Measurements from ENCODE around the gene ACCSL. TPM values are rescaled to one million over a fixed set of nuclear protein-coding genes. Genes with fewer than 3 reads are reported as not detected.
A peak's percentile ranks its signal among the peaks of the same experiment; 100 is the strongest.

ACCSL gene
- total and polyA plus RNA-seq, 12 donors = 0.06 TPM; not detected in 11

GRCh38 chr11:44029507-44029845, 18.3 kb upstream of the ACCSL start:
- WGBS, 4 donors = 90 to 100% (median 95%) methylated on average over 1 of the region's 1 CpG
- H3K36me3 ChIP-seq (replicated peaks in 1 of 2) = no peaks in the 10 kb centered on the region
- intact Hi-C loops (cut with DNase I) = no loop called here
- H3K4me1 ChIP-seq (replicated peaks in 1 of 2) = peaks cover 13 to 40% of the 10 kb centered on the region in 2 donors
- no peak for DNase-seq
- H3K27ac ChIP-seq = peak overlapping the region in 2 of 5 donors; percentile 54 to 93
- no peaks in the 10 kb centered on the region for H3K9me3 ChIP-seq (replicated peaks in 1 of 3)
- H3K4me3 ChIP-seq = no peak overlapping the region
- no peaks in the 10 kb centered on the region for H3K27me3 ChIP-seq
- TF ChIP-seq CTCF (IDR thresholded peaks at IDR 0.05) (no peak), POLR2A (IDR thresholded peaks at IDR 0.05) (no peak)

GRCh38 chr11:44029977-44030911, 17.5 kb upstream of the ACCSL start:
- peaks cover 13 to 40% of the 10 kb centered on the region in 2 donors for H3K4me1 ChIP-seq (replicated peaks in 1 of 2)
- TF ChIP-seq CTCF (IDR thresholded peaks at IDR 0.05) = no peak
- no peak for TF ChIP-seq POLR2A (IDR thresholded peaks at IDR 0.05)
- peak; percentile 77 to 93 (median 86) for DNase-seq
- intact Hi-C loops (cut with DNase I) = loop anchor here (5.0 to 10.0 kb wide), 2 partner anchors 43 to 85 kb away; partner anchors contain the start of gene C11orf96 (in 2 of the 2)
- no peak overlapping the region for H3K4me3 ChIP-seq
- no peaks in the 10 kb centered on the region for H3K27me3 ChIP-seq
- peak overlapping the region; percentile 76 to 93 (median 82) for H3K27ac ChIP-seq
- 15 to 34% (median 29%) methylated on average over 5 of the region's 5 CpGs for WGBS, 4 donors
- no peaks in the 10 kb centered on the region for H3K9me3 ChIP-seq (replicated peaks in 1 of 3)
- no peaks in the 10 kb centered on the region for H3K36me3 ChIP-seq (replicated peaks in 1 of 2)

DNA sequence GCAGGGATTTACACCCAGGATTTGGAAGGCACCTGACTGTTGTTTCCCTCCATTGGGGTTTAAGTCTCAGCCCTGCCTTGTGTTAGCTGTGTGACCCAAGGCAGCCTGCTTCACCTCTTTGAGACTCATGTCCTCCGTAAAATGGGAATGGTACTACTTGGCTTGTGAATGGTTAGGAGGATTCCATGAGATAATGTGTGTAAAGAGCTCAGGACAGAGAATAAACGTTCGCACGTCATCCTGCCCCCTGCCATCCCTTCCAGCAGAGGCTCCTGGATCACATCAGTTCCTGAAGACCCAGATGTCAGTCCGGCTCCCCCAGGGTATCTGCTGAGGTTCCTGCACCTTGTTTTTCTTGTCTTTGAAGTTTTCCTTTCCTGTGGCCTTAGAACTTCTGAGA, 16.8 kb upstream of the ACCSL start:
- no peak overlapping the region for H3K4me3 ChIP-seq
- DNase-seq = no peak
- no peaks in the 10 kb centered on the region for H3K36me3 ChIP-seq (replicated peaks in 1 of 2)
- no peaks in the 10 kb centered on the region for H3K9me3 ChIP-seq (replicated peaks in 1 of 3)
- peaks cover 13 to 40% of the 10 kb centered on the region in 2 donors for H3K4me1 ChIP-seq (replicated peaks in 1 of 2)
- no peaks in the 10 kb centered on the region for H3K27me3 ChIP-seq
- intact Hi-C loops (cut with DNase I) = loop anchor here (5.0 to 10.0 kb wide), 2 partner anchors 44 to 86 kb away; partner anchors contain the start of gene C11orf96 (in 2 of the 2)
- TF ChIP-seq CTCF (IDR thresholded peaks at IDR 0.05) = no peak
- H3K27ac ChIP-seq = peak overlapping the region in 4 of 5 donors; percentile 81 to 93 (median 87)
- 62 to 79% (median 68%) methylated on average over 5 of the region's 5 CpGs for WGBS, 4 donors

DNA sequence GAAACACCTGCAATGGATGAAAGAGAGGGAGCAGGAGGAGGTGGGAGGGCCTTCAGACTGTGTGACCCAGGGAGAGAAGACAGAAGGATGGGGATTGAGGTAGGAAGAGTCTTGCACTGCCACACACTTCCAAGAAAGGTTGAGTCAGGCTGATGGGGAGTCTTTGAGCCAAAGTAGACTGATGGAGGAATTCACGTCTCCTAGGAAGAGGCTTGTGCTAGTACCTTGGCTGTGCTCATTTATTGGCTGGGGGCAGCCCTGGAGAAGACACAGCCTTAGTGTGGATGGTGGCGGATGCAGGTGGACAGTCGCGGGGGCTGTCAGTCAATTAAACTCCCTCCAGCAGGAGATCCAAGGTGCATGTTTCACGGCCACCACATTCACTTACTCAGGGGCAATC, 16.2 kb upstream of the ACCSL start:
- TF ChIP-seq POLR2A (IDR thresholded peaks at IDR 0.05) = no peak
- no peak for TF ChIP-seq CTCF (IDR thresholded peaks at IDR 0.05)
- H3K36me3 ChIP-seq (replicated peaks in 1 of 2) = no peaks in the 10 kb centered on the region
- peaks cover 13 to 42% of the 10 kb centered on the region in 2 donors for H3K4me1 ChIP-seq (replicated peaks in 1 of 2)
- intact Hi-C loops (cut with DNase I) = loop anchor here (5.0 to 10.0 kb wide), 2 partner anchors 44 to 87 kb away; partner anchors contain the start of gene C11orf96 (in 2 of the 2)
- DNase-seq = no peak
- WGBS, 4 donors = 82 to 89% (median 87%) methylated on average over 5 of the region's 5 CpGs
- H3K27me3 ChIP-seq = no peaks in the 10 kb centered on the region
- no peak overlapping the region for H3K4me3 ChIP-seq
- no peaks in the 10 kb centered on the region for H3K9me3 ChIP-seq (replicated peaks in 1 of 3)
- peak overlapping the region in 3 of 5 donors; percentile 82 to 93 (median 92) for H3K27ac ChIP-seq

Data from adrenal gland (tissue), 12 donors.